M059J (cell line): Measurements from ENCODE around the gene ADAM30. TPM values are rescaled to one million over a fixed set of nuclear protein-coding genes. Genes with fewer than 3 reads are reported as not detected.

Source experiments
- DNase-seq: peaks from one replicate; pipeline ENCODE4 v3.0.0-alpha.2; 2012; ENCODE audit warnings: low read depth
- total RNA-seq: library from RNA; depleted of rRNA; stranded (reverse); fragments of >200 nt; shearing (Covaris generic); gene quantifications from 2 replicates; pipeline ENCODE4 v1.2.3, GENCODE V29; 2014; rRNA removed

Gene ADAM30
- total RNA-seq, result not detected in 2 replicates

DNA sequence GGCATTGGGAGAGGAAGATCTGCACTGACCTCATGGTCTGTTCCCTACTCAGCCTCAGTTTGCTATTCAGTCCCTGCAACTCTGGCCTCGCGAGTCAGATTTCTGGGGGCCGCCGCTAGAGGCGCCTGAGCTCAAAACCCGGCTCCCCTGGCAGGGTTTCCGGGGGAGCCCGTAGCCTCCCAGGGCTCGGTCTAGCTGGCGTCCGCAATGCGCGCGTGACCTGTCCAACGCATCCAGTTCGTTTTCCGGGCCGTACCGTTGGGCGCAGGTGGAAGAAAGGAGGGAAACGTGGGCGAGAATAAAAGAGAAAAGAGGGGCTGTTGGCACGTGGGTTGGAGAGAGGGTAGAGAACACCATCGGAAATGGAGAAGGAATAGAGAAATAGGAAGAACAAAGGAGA, at the start of gene ADAM30:
Gene ADAM30, minus strand, starts transcription at position 213 of the 400 bp plus-strand sequence. Its CDS starts 179 bp downstream, at position 34.
- no peak for DNase-seq

DNA sequence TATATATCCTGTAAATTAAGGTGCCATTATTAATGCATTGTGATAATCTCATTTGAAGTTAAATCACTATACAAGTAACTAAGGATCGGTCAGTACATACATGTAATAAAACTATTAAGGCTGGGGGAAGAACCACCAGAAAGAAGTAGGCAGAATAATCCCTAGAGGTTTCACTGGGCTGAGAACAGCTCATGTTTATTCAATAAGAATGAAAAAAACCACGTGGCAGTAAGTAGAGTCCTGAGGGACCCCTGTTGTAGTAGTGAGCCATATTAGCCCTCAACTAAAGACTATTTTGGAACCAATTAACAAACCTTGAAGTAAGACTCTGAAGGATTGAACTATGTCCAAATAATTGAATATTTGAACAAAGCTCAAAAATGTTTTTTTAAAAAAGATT, 46.9 kb upstream of the ADAM30 start:
- DNase-seq, result no peak

DNA sequence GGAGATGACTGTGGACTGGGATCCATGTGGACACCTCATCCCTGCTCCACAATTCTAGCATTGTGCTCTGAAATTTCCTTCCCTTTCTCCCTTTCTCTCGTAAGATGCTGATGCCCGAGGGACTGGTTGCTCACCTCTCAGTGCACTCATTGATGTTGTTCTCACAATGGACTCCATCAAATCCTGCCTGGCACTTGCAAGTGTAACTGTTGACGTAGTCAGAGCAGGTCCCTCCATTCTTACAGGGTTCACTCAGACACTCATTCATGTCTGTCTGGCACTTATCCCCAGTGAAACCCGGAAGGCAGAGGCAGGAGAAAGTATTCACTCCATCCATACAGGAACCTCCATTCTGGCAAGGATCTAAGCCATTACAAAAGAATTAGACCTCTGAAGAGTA, 45.1 kb upstream of the ADAM30 start:
- no peak for DNase-seq

DNA sequence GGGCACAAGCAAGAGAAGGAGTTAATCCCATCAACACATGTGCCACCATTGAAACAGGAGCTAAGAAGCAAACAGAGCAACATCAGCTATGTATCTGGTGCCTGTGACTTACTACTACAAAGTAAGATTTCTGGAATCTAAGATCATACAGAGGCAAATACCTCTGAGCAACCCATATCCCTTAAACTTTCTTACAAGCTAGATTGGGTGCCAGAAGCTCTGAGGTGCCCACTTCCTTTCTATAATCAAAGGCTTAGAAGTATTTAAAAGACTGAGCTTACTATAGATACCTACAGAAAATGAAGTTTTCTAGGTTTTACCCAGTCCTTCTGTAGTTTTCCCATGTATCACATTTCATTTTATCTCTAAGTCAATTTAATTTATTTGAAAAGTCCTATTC, 44.4 kb upstream of the ADAM30 start:
- DNase-seq, result no peak

DNA sequence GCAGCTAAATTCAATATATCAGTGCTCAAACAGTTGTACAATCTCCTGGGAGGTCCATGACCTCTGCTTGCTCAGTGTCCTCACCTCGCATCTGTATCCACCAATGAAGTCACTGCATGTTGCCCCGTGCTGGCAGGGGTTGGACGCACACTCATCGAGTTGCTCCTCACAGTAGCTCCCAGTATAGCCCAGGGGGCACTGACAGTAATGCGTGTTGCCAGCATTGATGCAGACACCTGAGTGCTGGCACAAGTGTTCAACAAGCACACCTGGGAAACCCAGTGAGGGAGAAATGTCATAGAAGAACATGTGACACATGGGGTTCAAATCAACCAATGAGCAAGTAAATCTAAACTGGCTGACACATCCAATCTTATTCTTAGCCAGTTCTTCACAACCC, 40.9 kb upstream of the ADAM30 start:
- DNase-seq, result no peak

DNA sequence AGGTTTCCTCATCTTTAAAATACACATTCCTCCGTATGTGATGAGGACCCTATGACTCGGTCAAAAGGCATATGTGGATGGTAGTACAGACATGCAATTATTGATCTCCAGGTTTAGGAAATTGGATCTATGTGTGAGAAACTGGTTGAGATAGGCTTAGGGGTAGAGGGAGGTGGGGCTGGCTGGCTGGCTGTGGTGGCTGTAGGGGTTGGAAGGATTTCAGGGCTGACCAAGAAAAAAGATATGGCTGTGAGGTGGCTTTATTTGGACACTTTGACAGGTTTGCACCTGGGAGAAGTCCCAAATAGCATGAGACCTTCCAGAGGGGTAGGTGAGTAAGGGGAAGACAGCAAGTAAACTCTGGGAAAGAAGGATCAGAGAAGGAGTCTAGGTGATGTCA, 39.6 kb upstream of the ADAM30 start:
- DNase-seq, result no peak

DNA sequence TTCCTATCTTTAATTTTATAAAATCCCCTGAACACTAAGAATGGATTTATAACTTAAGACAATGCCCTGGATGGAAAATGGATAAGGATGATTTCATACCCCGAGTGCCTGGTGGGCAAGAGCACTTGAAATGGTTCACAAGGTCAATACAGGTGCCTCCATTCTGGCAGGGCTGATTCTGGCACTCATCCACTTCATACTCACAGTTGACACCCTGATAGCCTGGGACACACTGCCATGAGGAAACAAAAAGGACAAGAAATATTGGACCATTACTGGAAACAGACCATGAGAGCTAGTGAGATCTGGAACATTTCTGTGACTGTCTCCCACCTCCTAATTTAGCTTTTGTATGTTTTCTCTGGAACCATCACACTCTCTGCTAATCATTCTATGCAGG, 39.1 kb upstream of the ADAM30 start:
- no peak for DNase-seq

DNA sequence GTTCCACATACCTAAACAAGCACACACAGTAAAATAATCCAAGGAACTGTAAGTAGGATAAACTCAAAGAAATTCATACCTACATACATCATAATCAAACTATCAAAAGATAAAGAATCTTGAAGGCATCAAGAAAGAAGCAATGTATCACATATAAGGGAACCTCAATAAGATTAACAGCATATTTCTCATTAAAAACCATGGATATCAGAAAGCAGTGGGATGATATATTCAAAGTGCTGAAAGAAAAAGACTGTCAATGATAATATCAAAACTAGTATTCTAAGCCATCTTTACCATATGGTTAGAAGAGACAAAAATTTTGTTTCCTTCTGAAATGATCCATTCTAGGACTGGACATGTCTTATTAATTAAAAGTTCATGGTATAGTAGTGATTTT, 37.1 kb upstream of the ADAM30 start:
- no peak for DNase-seq

DNA sequence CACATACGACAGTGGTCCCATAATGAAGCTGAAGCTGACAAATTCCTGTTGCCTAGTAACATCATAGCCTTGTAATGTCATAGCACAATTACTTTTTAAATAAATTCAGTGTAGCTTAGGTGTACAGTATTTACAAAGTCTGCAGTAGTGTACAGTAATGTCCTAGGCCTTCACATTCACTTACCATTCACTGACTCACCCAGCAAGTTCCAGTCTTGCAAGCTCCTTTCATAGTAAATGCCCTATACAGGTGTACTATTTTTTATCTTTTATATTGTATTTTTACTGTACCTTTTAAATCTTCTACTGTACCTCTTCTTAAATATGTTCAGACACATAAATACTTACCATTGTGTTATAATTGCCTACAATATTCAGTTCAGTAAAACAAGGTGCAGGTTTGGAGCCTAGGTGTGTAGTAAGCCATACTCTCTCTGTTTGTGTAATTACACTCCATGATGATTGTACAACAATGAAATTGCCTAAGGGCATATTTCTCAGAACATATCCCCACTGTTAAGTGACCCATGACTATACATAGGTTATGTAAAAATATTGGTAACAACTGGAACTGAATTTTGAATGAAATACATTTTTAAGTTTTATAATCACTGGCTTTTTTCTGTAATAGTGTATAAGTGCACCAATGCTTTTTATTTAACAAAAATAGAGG, 33.5 kb upstream of the ADAM30 start:
- no peak for DNase-seq

DNA sequence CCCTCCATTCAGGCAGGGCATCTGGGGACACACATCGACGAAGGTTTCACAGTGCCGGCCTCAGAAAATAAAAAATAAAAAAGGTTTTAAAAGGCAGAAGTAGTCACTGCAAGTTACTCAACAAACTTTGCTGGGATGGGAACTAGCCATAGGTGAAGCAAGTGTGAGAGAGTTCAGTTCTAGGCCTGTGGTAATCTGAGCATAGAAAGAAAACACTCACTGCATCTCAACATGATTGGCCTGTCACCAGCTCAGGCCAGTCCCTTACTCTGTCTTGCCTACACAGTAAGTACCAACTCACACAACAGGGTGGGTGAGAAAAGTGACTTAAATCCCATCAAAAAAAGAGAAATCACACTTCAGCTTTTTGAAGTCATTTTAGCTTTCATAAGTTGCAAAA, 30.2 kb upstream of the ADAM30 start:
- DNase-seq, result no peak

DNA sequence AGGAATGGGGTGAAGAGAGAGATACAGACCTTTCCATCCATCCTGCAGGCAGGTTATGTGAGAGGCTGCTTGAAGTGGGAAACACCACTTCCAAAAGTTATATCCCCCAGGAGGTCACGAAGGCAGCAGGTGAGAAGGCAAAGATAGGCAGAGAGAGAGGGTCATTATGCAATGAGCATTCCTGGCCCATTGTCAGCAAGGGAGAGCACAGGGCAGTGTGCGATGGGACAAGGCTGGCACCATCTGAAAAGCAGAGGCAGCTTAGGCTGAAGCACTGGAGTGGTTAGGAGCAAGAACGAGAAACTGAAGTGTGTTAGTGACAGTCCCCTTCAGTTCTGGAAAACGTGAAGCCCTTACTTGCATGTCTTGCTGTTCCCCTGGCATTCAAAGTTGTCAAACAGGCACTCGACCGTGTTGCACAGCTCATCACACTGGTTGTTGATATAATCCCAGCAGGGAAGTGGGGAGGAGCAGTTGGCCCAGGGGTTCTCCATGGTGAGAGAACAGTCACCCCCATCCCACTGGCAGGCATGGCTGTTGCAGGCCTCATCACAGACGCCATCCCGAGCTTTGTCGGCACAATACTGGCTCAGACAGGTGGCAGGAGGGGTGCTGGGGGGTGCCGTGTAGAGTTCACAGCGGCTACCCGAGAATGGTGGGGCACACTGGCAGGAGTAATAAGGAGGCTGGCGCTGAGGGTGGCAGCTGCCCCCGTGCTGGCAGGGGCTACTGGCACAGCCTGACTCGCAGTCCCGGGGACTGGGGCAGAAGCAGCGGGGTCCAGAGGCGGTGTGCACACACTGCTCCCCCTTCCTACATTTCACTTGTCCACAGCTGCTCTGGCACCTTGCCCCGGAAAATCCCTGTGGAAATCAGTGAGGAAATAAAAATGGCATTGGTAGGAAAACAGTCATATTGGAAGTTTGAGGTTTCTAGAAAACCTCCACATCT, 28.9 kb upstream of the ADAM30 start:
- no peak for DNase-seq

DNA sequence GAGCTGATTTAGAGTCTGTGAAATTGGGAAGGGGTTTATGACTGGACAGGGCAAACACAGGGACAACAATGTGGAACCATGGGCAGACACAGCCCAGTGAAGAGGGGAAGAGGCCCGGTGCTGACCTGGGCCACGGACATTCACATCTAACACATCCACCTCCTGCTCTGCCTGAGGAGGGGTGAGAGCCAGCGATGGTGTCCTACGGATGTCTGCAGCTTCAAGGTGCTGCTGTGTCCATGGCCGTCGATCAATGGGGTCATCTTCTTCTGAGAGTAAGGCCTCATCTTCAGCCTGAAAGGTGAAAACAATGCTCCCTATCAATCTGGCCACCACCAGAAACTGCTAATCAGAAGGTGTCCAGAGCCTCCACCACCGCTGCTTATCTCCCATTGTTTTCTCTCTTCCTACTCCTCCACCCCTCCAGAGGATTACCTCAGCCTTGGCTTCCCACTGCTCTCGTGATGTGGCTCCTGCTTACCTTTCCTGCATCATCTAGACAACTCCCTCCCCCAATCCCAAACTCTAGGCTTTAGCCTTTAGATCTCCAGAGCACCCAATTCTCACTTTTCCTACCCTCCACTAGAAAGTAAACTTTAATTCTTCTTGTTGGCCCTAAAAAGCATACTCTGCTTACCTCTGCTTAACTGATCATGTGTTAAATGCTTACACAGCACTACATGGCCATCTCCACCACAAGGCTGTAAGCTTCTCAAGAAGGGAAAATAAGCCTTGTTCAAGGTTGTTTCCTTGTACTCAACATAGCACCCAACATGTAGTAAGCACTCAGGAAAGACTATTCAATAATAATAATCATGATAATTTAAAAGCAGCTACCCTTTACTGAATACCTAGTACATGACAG, 24.0 kb upstream of the ADAM30 start:
- DNase-seq, result no peak

DNA sequence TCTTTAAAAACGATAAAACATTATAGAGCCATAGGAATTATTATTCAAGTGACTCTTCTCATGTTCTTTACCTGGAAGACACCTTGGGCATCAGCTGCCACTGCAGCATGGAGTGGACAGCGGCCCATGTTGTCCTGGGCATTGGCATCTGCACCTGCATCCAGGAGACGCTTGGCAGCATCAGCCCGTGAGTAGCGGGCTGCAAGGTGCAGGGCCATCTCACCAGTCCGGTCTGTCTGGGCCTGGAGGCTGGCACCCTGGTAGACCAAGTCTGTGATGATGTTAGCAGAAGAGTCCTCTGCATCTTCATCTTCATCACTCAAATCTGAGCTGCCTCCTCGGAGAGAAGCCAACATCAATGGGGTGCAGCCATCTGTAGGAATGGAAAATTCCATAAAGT, 22.9 kb upstream of the ADAM30 start:
- DNase-seq, result no peak

DNA sequence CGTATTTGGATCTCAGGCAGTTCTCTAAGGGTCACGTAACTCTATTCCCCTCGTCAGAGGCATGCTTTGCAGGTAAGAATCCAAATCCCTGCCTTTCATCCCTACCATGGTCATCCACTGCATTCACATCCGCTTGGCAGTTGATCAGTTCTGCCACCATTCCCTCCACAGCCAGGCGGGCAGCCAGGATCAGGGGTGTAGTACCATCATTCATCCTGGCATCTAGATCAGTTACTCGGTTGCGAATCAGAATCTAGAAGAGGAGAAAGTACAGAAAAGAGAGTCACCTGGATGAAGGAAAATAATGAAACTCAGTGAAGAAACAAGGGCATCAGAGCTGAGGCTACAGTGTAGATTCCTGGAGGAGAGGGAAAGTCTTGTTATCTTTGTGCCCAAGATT, 22.0 kb upstream of the ADAM30 start:
- DNase-seq, result no peak

DNA sequence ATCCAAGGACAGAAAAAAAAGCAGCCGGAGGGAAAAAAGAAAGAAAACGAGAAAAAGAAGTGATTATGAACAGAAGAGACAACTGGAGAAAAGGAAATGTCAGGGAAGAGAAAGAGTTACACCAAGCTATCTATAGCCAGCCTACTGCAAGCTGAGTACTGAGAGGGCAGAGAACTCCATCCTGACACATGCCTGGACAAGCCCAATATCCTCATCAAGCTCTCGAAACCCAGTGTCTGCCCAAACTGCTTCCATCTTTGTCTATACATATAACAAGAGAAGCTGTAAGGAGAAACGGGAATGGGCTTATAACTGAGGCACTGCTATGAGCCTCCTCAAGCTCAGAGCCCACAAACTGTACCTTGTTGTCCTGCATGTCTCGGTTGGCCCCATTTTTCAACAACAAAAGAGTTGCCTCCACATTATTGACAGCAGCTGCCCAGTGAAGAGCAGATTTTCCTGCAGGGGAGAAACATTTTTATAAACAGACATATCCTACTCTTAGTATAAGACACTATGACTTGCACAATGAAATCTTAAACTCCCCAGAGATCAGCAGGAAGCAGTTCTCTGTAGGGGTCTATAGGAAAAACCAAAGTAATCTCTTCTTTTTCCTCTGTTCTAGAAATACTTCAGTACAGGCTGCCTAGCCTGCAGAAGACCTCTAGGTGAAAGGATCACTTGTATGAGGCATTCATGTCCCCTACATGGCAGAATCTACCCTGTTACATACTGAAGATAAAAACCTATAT, 21.2 kb upstream of the ADAM30 start:
- no peak for DNase-seq

DNA sequence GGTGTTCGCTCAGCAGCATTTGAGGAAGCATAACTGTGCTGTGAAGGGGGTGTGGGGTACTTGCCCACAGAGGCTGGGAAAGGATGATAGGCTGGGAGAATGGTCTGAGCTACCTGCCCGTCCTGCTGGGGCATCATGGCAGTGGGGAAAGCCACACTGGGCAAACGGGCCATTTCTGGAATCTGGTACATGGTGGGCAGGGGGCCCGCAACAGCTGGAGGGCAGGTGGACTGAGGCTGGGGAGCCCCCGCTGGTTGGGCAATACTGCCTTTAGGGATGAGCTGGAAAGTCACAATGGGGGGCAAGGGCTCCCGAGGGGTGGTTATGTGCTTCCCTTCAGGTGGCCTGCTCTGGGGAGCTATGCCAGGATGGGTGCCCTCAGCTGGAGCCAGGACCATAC, 19.2 kb upstream of the ADAM30 start:
- no peak for DNase-seq

DNA sequence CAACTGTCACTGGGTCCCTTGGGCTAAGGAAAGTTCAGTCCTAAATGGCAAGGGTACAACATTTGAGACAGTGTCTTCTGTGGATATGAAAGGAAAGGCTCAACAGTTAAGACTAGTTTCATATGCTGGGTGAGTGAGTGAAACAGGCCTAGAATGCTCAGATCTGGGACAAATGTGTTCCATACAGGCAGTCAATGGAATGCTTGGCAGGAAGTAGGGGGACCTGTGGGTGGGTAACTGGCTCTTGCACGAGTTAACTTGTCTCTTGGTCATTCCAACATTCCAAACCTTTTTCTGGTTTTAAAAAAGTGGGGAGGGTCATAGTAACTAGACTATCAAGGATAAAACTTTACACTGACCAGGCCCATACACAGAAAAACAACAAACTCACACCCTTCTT, 17.8 kb upstream of the ADAM30 start:
- DNase-seq, result no peak

DNA sequence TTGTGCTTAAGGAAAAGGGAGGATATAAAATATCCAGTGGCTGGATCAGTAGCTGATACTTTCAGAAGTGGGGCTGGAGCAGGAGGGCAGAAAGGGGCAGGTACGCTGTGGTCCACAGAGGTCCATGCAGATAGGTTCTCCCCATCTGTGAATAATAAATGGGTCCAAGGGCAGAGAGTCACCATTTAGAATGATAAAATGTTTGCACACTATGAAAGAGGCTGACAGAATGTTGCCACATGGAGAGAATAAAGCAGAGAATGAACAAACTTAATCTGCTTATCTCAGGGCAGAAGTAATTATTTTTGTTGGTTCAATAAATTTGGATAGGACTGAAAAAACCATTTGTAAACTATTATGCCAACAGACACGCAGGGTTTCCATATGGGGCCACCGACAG, 16.6 kb upstream of the ADAM30 start:
- no peak for DNase-seq

DNA sequence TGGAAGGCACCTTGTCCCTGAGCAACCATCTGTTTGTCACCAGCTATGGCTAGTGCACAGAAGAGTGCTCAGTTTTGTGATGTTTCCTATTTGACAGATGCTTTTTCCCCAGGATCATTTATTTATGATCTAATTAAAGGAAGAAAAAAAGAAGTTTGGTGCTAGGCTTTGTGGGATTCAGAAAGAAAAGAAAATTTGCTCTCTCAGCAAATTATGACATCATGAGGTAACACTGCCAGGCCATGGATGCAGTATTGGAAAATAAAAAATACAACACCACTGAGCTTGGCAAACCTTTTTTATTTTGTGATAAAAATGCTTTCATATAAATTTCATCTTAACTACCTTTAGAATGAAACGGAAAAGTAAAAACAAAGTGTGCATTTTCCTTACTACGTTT, 15.5 kb upstream of the ADAM30 start:
- no peak for DNase-seq

DNA sequence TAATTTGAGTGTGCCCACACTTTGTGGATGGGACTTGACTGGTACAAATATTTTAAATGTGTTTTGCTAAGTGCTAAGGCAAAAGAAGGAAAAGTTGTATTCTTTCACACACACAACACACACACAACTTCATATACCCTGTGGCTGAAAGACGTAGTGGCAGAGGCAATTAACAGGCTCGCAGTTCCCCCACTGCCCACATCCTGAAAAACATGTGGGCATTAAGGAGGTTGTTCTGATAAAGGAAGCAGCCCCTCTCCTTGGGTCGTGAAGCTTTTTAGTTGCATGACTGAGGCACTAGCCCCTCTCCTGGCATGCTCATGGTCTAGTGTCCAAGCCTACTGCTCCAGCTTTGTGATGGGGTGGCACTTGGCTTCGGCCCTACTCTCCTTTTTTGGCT, 14.3 kb upstream of the ADAM30 start:
- no peak for DNase-seq

DNA sequence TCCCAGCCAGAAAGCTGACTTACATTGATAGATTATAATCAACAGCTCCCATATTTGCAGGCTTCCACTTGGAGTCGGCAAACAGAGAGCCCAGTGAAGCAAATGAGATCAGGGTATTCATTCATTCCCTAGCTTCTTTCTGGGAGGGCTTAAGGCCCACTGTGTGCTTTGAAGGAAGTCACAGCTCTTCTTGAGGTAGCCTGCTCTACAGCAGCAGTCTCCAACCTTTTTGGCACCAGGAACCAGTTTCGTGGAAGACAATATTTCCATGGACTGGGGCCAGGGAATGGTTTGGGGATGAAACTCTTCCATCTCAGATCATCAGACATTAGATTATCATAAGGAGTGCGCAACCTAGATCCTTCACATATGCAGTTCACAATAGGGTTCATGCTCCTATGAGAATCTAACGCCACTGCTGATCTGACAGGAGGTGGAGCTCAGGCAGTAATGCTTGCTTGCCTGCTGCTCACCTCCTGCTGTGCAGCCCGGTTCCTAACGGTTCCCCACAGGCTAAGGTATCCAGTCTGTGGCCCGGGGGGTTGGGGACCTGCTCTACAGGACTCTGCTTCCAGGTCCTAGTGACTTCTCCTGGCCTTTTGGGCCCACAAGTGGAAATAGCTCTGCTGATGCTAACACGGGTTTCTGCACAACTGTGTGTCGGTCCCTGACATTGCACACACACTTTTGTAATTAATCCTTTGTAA, 13.7 kb upstream of the ADAM30 start:
- DNase-seq, result no peak
